Karpas-422 (cell line): ENCODE data around the gene TMEM164. TPM values are rescaled to one million over a fixed set of nuclear protein-coding genes. Genes with fewer than 3 reads are reported as not detected.
A peak's percentile ranks its signal among the peaks of the same experiment; 100 is the strongest.

Experiments
- DNase-seq: peaks from one replicate; pipeline ENCODE4 v3.0.0-alpha.2; 2015
- H2AFZ ChIP-seq: fragments of 200-600 bp; sonication (generic); 2 replicates; pipeline ENCODE4 v1.6.1; 2014; ENCODE audit warnings: antibody characterized with exemption, low read length, mixed read lengths
- H3K27ac ChIP-seq: fragments of 200-600 bp; sonication (generic); 2 replicates; pipeline ENCODE4 v1.5.1; 2014; ENCODE audit warnings: mild to moderate bottlenecking, low read length, moderate library complexity
- H3K27me3 ChIP-seq: fragments of 200-600 bp; sonication (generic); 2 replicates; pipeline ENCODE4 v1.6.1; 2014; ENCODE audit warnings: low read length, mixed read lengths
- H3K36me3 ChIP-seq: fragments of 200-600 bp; sonication (generic); 2 replicates; pipeline ENCODE4 v1.6.1; 2014; ENCODE audit warnings: low read length, mixed read lengths; ENCODE audit not compliant: insufficient read depth
- H3K4me1 ChIP-seq: fragments of 200-600 bp; sonication (generic); 2 replicates; pipeline ENCODE4 v1.6.1; 2014; ENCODE audit warnings: mild to moderate bottlenecking, low read length, mixed read lengths
- H3K4me2 ChIP-seq: fragments of 200-600 bp; sonication (generic); 2 replicates; pipeline ENCODE4 v1.6.1; 2014; ENCODE audit warnings: low read length, low read depth, mild to moderate bottlenecking; ENCODE audit not compliant: poor library complexity, severe bottlenecking
- H3K4me3 ChIP-seq: fragments of 200-600 bp; sonication (generic); 2 replicates; pipeline ENCODE4 v1.5.1; 2014; ENCODE audit warnings: mild to moderate bottlenecking, antibody characterized with exemption, low read length, mixed read lengths
- H3K79me2 ChIP-seq: fragments of 200-600 bp; sonication (generic); 2 replicates; pipeline ENCODE4 v1.6.1; 2014; ENCODE audit warnings: mild to moderate bottlenecking, low read length, mixed read lengths
- H3K9ac ChIP-seq: fragments of 200-600 bp; sonication (generic); 2 replicates; pipeline ENCODE4 v1.6.0; 2014; ENCODE audit warnings: low read length
- H3K9me2 ChIP-seq: fragments of 200-600 bp; sonication (generic), shearing (Covaris generic); replicated peaks from 2 replicates; pipeline ENCODE4 v1.6.0; 2014; ENCODE audit warnings: mild to moderate bottlenecking, low read length, moderate library complexity; ENCODE audit not compliant: insufficient read depth
- H3K9me3 ChIP-seq: fragments of 300-700, 200-600 bp; sonication (generic); 2 replicates; pipeline ENCODE4 v1.6.1; 2014; ENCODE audit warnings: low read length, mixed read lengths
- H4K20me1 ChIP-seq: fragments of 200-600 bp; sonication (generic); 2 replicates; pipeline ENCODE4 v1.6.1; 2014; ENCODE audit warnings: mild to moderate bottlenecking, antibody characterized with exemption, low read length, low read depth; ENCODE audit not compliant: insufficient read depth
- total RNA-seq: library from RNA; depleted of rRNA; stranded (reverse); fragments of >200 nt; shearing (Covaris generic); gene quantifications from 2 replicates; pipeline ENCODE4 v1.2.3, GENCODE V29; 2014; ENCODE audit warnings: low replicate concordance

The TMEM164 gene
- total RNA-seq, 1 experiment from 2014 or later, result 14.1 TPM

DNA sequence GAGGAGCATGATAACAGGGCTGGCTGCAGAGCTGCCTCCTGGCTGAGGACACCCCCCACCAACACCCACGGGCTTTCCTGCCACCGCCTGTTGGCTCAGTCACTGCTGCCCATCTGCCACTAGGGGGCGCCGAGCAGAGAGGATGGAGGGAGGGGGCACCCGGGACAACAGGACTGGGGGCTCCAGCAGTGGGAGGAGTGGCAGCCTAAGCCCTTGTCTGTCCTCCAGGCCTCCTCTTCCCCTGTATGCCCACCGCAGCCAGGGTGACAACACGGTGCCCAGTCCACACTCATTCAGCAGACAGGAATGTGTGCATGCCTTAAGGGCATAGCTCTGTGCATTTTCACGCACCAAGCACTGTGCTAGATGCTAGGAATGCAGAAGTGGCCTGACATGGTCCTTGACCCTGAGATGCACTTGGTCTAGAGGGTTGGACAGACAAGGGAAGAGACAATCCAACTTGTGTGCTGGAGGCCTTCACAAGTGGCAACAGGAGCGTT, 165.1 kb downstream of the TMEM164 start:
- Histone ChIP-seq H3K36me3 (no peaks in the 10 kb centered on the region), H3K27me3 (no peaks in the 10 kb centered on the region), H3K4me2 (no peak overlapping the region), H3K4me3 (no peak overlapping the region), H3K9ac (no peak overlapping the region), H3K79me2 (no peaks in the 10 kb centered on the region), H3K9me2 (no peaks in the 10 kb centered on the region), H3K27ac (no peak overlapping the region), H3K4me1 (no peaks in the 10 kb centered on the region), H3K9me3 (no peaks in the 10 kb centered on the region), H4K20me1 (no peaks in the 10 kb centered on the region), H2AFZ (no peak overlapping the region)
- DNase-seq, result peak; percentile 81

- Histone ChIP-seq H3K36me3 (no peaks in the 10 kb centered on the region), H3K27ac (no peak overlapping the region), H3K27me3 (no peaks in the 10 kb centered on the region), H4K20me1 (no peaks in the 10 kb centered on the region), H2AFZ (no peak overlapping the region), H3K4me2 (no peak overlapping the region), H3K9ac (no peak overlapping the region), H3K9me3 (no peaks in the 10 kb centered on the region), H3K79me2 (no peaks in the 10 kb centered on the region), H3K9me2 (no peaks in the 10 kb centered on the region), H3K4me1 (no peaks in the 10 kb centered on the region), H3K4me3 (no peak overlapping the region)
- DNase-seq, result no peak
Observed at GRCh38 chrX:110168585-110168984, 165.7 kb downstream of the TMEM164 start.

DNA sequence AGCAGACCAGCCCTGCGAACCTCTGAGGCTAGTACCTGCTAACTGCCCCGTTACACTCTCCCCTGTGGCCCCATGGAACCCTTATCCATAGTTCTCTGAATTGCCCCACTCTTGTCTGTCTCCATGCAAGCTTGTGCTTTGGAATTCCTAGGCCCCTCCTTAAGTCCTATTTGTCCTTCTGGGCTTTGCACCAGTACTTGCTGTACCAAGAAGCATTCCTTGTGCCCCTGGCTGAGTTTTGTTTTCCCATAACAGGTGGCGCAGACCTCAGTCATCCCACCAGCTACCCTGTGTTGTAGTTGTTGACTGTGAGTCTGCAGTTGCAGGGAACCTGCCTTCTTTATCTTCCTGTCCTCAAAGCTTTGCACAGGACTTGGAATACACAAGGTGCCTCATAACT, 167.1 kb downstream of the TMEM164 start:
- no peak overlapping the region for H3K9ac ChIP-seq
- DNase-seq, result no peak
- no peaks in the 10 kb centered on the region for H4K20me1 ChIP-seq
- no peaks in the 10 kb centered on the region for H3K4me1 ChIP-seq
- no peak overlapping the region for H3K27ac ChIP-seq
- H3K79me2 ChIP-seq, result no peaks in the 10 kb centered on the region
- H2AFZ ChIP-seq, result no peak overlapping the region
- H3K27me3 ChIP-seq, result no peaks in the 10 kb centered on the region
- no peak overlapping the region for H3K4me2 ChIP-seq
- no peaks in the 10 kb centered on the region for H3K9me2 ChIP-seq
- no peaks in the 10 kb centered on the region for H3K36me3 ChIP-seq
- H3K9me3 ChIP-seq, result no peaks in the 10 kb centered on the region
- H3K4me3 ChIP-seq, result no peak overlapping the region

- Histone ChIP-seq H3K36me3 (no peaks in the 10 kb centered on the region), H3K9me3 (no peaks in the 10 kb centered on the region), H3K27me3 (no peaks in the 10 kb centered on the region), H3K4me2 (no peak overlapping the region), H3K9me2 (no peaks in the 10 kb centered on the region), H3K27ac (no peak overlapping the region), H3K9ac (no peak overlapping the region), H3K4me3 (no peak overlapping the region), H3K79me2 (no peaks in the 10 kb centered on the region), H4K20me1 (no peaks in the 10 kb centered on the region), H3K4me1 (no peaks in the 10 kb centered on the region), H2AFZ (no peak overlapping the region)
- no peak for DNase-seq
Observed at GRCh38 chrX:110171442-110171841, 168.5 kb downstream of the TMEM164 start.

GRCh38 chrX:110172215-110172614, 169.3 kb downstream of the TMEM164 start:
- Histone ChIP-seq H3K4me2 (no peak overlapping the region), H3K4me1 (no peaks in the 10 kb centered on the region), H3K27me3 (no peaks in the 10 kb centered on the region), H4K20me1 (no peaks in the 10 kb centered on the region), H3K9me2 (no peaks in the 10 kb centered on the region), H3K36me3 (no peaks in the 10 kb centered on the region), H3K9ac (no peak overlapping the region), H3K27ac (no peak overlapping the region), H3K79me2 (no peaks in the 10 kb centered on the region), H3K9me3 (no peaks in the 10 kb centered on the region), H3K4me3 (no peak overlapping the region), H2AFZ (no peak overlapping the region)
- DNase-seq, result peak; percentile 53

DNA sequence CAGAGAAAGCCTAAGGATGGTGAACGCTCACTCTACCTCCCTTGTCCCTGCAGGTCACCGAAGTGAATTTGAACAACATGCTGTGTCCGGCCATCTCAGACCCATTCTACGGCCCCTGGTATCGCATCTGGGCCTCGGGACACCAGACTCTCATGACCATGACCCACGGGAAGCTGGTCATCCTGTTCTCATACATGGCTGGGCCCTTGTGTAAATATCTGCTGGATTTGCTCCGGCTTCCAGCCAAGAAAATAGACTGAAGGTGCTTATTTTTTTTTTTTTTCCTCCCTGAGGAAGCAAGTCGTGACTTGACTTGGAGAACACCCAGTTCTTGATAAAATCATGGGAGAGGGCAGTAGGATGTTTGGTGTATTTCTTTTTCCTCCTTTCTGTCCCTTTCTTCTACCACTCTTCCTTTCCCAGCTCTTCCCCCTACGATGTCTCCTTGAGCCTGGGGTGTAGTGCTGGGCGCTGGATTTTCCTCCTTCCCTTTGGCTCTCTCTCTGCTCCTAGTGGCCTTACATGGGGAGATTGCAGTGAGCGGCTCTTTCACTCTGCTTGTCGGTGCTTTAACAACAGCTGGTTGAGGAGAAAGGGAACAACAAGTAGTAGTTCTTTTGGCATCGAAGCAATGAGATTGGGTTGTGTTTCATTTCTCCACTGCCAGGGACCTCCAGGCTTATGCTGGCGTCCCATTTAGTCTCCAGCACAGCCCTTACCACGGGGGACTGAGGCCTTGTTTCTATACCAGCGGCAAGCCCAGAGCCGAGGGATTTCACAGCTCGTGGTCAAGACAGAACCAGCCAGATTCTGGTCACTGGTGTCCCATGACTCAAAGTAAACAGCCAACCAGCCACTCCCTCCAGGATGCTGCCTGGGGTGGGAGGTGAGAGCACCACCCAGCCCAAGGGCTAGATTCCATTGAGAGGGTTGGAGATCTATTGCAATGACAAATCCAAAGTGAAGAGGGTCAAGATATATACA, 170.6 kb downstream of the TMEM164 start:
- Histone ChIP-seq H3K27me3 (no peaks in the 10 kb centered on the region), H3K4me2 (no peak overlapping the region), H3K79me2 (no peaks in the 10 kb centered on the region), H3K9me2 (no peaks in the 10 kb centered on the region), H3K27ac (no peak overlapping the region), H4K20me1 (no peaks in the 10 kb centered on the region), H3K36me3 (no peaks in the 10 kb centered on the region), H3K9ac (no peak overlapping the region), H2AFZ (no peak overlapping the region), H3K9me3 (no peaks in the 10 kb centered on the region), H3K4me3 (no peak overlapping the region), H3K4me1 (no peaks in the 10 kb centered on the region)
- no peak for DNase-seq

- H3K27me3 ChIP-seq, result no peaks in the 10 kb centered on the region
- H3K9ac ChIP-seq, result no peak overlapping the region
- no peaks in the 10 kb centered on the region for H4K20me1 ChIP-seq
- no peaks in the 10 kb centered on the region for H3K36me3 ChIP-seq
- no peak overlapping the region for H3K4me2 ChIP-seq
- H3K4me1 ChIP-seq, result no peaks in the 10 kb centered on the region
- no peak for DNase-seq
- no peak overlapping the region for H2AFZ ChIP-seq
- no peaks in the 10 kb centered on the region for H3K9me3 ChIP-seq
- H3K4me3 ChIP-seq, result no peak overlapping the region
- H3K9me2 ChIP-seq, result no peaks in the 10 kb centered on the region
- H3K27ac ChIP-seq, result no peak overlapping the region
- H3K79me2 ChIP-seq, result no peaks in the 10 kb centered on the region
Observed at GRCh38 chrX:110175146-110175545, 172.2 kb downstream of the TMEM164 start.

DNA sequence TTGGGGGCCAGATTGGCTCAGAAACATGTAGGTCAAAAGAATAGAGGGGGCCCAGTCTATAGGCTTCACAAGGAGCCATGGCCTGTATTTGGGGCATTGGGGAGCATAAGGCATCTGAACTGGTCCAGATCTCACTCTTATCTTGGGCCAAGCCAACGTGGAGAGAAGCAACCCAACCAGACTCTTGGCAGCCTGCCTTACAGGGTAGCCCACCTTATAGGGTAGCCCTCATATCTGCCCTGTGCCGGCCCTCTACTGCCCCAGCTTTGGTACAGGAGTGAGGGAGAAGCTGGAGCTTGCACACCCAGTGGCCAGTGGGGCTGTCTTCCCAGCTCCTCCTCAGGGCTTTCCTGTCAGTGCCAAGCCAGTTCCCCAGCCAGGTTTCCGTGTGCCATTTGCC, 172.8 kb downstream of the TMEM164 start:
- H3K79me2 ChIP-seq, result no peaks in the 10 kb centered on the region
- no peak overlapping the region for H2AFZ ChIP-seq
- H3K4me1 ChIP-seq, result no peaks in the 10 kb centered on the region
- no peaks in the 10 kb centered on the region for H3K9me3 ChIP-seq
- DNase-seq, result no peak
- H3K27me3 ChIP-seq, result no peaks in the 10 kb centered on the region
- no peak overlapping the region for H3K4me2 ChIP-seq
- no peak overlapping the region for H3K9ac ChIP-seq
- H3K9me2 ChIP-seq, result no peaks in the 10 kb centered on the region
- no peak overlapping the region for H3K27ac ChIP-seq
- H4K20me1 ChIP-seq, result no peaks in the 10 kb centered on the region
- no peaks in the 10 kb centered on the region for H3K36me3 ChIP-seq
- H3K4me3 ChIP-seq, result no peak overlapping the region
